HCT116 (cell line): ENCODE measurements around the gene PRKCD. TPM values are rescaled to one million over a fixed set of nuclear protein-coding genes. Genes with fewer than 3 reads are reported as not detected.

Experiments
- ATAC-seq: fragments of 200-7000 bp; cut with Tn5 transposase; 2 replicates; pipeline ENCODE4 v1.9.1; 2020; ENCODE audit warnings: mild to moderate bottlenecking, moderate library complexity
- BruUV-seq: library from RNA; stranded (reverse); fragments of 400-500 nt; replicated peaks from 2 replicates; lab custom pipeline; 2021; lab: Mats Ljungman, UMichigan
- CTCF ChIA-PET: fragments of 300-600 bp; sonication (Branson Sonifier 250); formaldehyde crosslinking; loops from one replicate; lab custom pipeline; 2021; ENCODE audit warnings: antibody characterized with exemption; lab: Charles Lee
- POLR2A ChIA-PET: fragments of 300-600, 350-600 bp; sonication (Branson Sonifier 250); formaldehyde crosslinking; loops from one replicate; lab custom pipeline; 2021; ENCODE audit warnings: antibody characterized with exemption; lab: Charles Lee
- RAD21 ChIA-PET, 2 experiments: fragments of 300-600 bp; sonication (Branson Sonifier 250); formaldehyde crosslinking; loops; one replicate each; lab custom pipeline; 2023; ENCODE audit warnings: low total read pairs in 2 of 2; ENCODE audit not compliant: uncharacterized antibody in 2 of 2, unreplicated experiment in 2 of 2, low non-redundant PET in 1 of 2; lab: Charles Lee
- DNase-seq: peaks from one replicate; pipeline ENCODE4 v3.0.0-alpha.2; 2010; ENCODE audit warnings: low read depth, low spot score
- H2AFZ ChIP-seq: fragments of 200-600 bp; shearing (Covaris generic), sonication (generic); 2 replicates; pipeline ENCODE4 v1.6.1; 2017; ENCODE audit warnings: low read depth, mixed run types, mixed read lengths, antibody characterized with exemption, low read length; ENCODE audit not compliant: poor library complexity, severe bottlenecking
- H3K27ac ChIP-seq: 2 replicates; pipeline ENCODE4 v1.5.1; 2012; ENCODE audit warnings: low read depth, low read length
- H3K27me3 ChIP-seq: fragments of 200-600 bp; sonication (generic); 2 replicates; pipeline ENCODE4 v1.6.1; 2016; ENCODE audit warnings: mixed run types, low read length, mixed read lengths; ENCODE audit not compliant: insufficient read depth
- H3K36me3 ChIP-seq, 2 experiments: fragments of 200-500 bp in 1 of 2; fragments of 200-600 bp in 1 of 2; sonication (Bioruptor generic) in 1 of 2; sonication (generic) in 1 of 2; 2 replicates each; pipeline versions ENCODE4 v1.5.1 to v1.6.1; 2014 to 2016; ENCODE audit warnings: low read length in 2 of 2, inconsistent platforms in 1 of 2, mixed read lengths in 1 of 2, mixed run types in 1 of 2; ENCODE audit not compliant: insufficient read depth in 2 of 2, control insufficient read depth in 1 of 2
- H3K4me1 ChIP-seq, 2 experiments: fragments of 200-600 bp in 1 of 2; sonication (generic) in 1 of 2; 2 replicates each; pipeline versions ENCODE4 v1.5.1 to v1.6.1; 2012 to 2017; ENCODE audit warnings: low read length in 2 of 2, inconsistent platforms in 1 of 2, mild to moderate bottlenecking in 1 of 2, mixed read lengths in 1 of 2, mixed run types in 1 of 2, moderate library complexity in 1 of 2; ENCODE audit not compliant: insufficient read depth in 2 of 2, control insufficient read depth in 1 of 2
- H3K4me2 ChIP-seq: fragments of 200-600 bp; sonication (generic); 2 replicates; pipeline ENCODE4 v1.6.1; 2017; ENCODE audit warnings: mixed run types, low read length, mixed read lengths
- H3K4me3 ChIP-seq, 2 experiments: fragments of 200-600 bp in 1 of 2; sonication (generic) in 1 of 2; replicated peaks in 1 of 2; 2 replicates each; pipeline ENCODE4 v1.5.1; 2011 to 2016; ENCODE audit warnings: low read length in 2 of 2, control low read depth in 1 of 2, low read depth in 1 of 2, mild to moderate bottlenecking in 1 of 2, mixed read lengths in 1 of 2, mixed run types in 1 of 2
- H3K79me2 ChIP-seq: fragments of 200-600 bp; sonication (generic); 2 replicates; pipeline ENCODE4 v1.6.1; 2017; ENCODE audit warnings: mild to moderate bottlenecking, mixed run types, low read length, moderate library complexity, mixed read lengths; ENCODE audit not compliant: insufficient read depth
- H3K9ac ChIP-seq: fragments of 200-600 bp; sonication (generic); 2 replicates; pipeline ENCODE4 v1.6.1; 2016; ENCODE audit warnings: low read length, mixed read lengths
- H3K9me2 ChIP-seq: fragments of 200-600 bp; sonication (generic), shearing (Covaris generic); 2 replicates; pipeline ENCODE4 v1.6.1; 2017; ENCODE audit warnings: mixed run types, mild to moderate bottlenecking, moderate library complexity; ENCODE audit not compliant: insufficient read depth
- H3K9me3 ChIP-seq, 2 experiments: fragments of 200-500 bp in 1 of 2; fragments of 200-600 bp in 1 of 2; sonication (Bioruptor generic) in 1 of 2; sonication (generic) in 1 of 2; 2 replicates each; pipeline ENCODE4 v1.6.1; 2014 to 2017; ENCODE audit warnings: low read length in 2 of 2, mixed read lengths in 2 of 2, inconsistent platforms in 1 of 2, low read depth in 1 of 2, mild to moderate bottlenecking in 1 of 2, mixed run types in 1 of 2, moderate library complexity in 1 of 2; ENCODE audit not compliant: control insufficient read depth in 1 of 2, insufficient read depth in 1 of 2
- H4K20me1 ChIP-seq: fragments of 200-600 bp; sonication (generic), shearing (Covaris generic); 2 replicates; pipeline ENCODE4 v1.6.1; 2017; ENCODE audit warnings: mixed run types, mild to moderate bottlenecking, moderate library complexity; ENCODE audit not compliant: insufficient read depth
- EZH2 ChIP-seq: fragments of 200-600 bp; sonication (generic); IDR thresholded peaks from 2 replicates; pipeline ENCODE4 v1.6.1; 2017; ENCODE audit warnings: antibody characterized with exemption, mixed run types
- EZH2phosphoT487 ChIP-seq: fragments of 200-600 bp; IDR thresholded peaks from 2 replicates; pipeline ENCODE4 v1.6.1; 2018; ENCODE audit warnings: antibody characterized with exemption, borderline replicate concordance
- FOSL1 ChIP-seq: IDR thresholded peaks from 2 replicates; pipeline ENCODE4 v1.6.1; 2012; ENCODE audit warnings: low read depth
- JUND ChIP-seq: IDR thresholded peaks from 2 replicates; pipeline ENCODE4 v1.6.1; 2012
- RAD21 ChIP-seq: IDR thresholded peaks from 2 replicates; pipeline ENCODE4 v1.6.1; 2012; ENCODE audit warnings: low read depth, mild to moderate bottlenecking
- SP1 ChIP-seq: IDR thresholded peaks from 2 replicates; pipeline ENCODE4 v1.6.1; 2012; ENCODE audit warnings: low read depth
- TCF7L2 ChIP-seq: IDR thresholded peaks from 2 replicates; pipeline ENCODE4 v1.7.0; 2011; ENCODE audit warnings: borderline replicate concordance, inconsistent platforms; ENCODE audit not compliant: insufficient read depth, insufficient read length; ENCODE audit errors: extremely low read depth
- YY1 ChIP-seq: IDR thresholded peaks from 2 replicates; pipeline ENCODE4 v1.6.1; 2011; ENCODE audit warnings: low read length, low read depth, moderate library complexity, mild to moderate bottlenecking; ENCODE audit not compliant: insufficient replicate concordance; ENCODE audit errors: extremely low read depth
- ZFX ChIP-seq: fragments of 450-650 bp; IDR thresholded peaks from 2 replicates; pipeline ENCODE4 v1.6.1; 2017
- intact Hi-C: fragments of 100-400 bp; cut with micrococcal nuclease; formaldehyde crosslinking; loops from 2 replicates; pipeline ENCODE4 v1.10.0; 2022
- total RNA-seq: library from RNA; stranded (reverse); gene quantifications from one replicate; pipeline ENCODE4 v1.2.1, GENCODE V29; 2021; ENCODE audit not compliant: unreplicated experiment
- TF ChIP-seq, protein P1 (sequence below): IDR thresholded peaks from 2 replicates; pipeline ENCODE4 v1.6.1; 2012

Gene PRKCD
- total RNA-seq, 1 experiment from 2014 or later = 34.4 TPM

DNA sequence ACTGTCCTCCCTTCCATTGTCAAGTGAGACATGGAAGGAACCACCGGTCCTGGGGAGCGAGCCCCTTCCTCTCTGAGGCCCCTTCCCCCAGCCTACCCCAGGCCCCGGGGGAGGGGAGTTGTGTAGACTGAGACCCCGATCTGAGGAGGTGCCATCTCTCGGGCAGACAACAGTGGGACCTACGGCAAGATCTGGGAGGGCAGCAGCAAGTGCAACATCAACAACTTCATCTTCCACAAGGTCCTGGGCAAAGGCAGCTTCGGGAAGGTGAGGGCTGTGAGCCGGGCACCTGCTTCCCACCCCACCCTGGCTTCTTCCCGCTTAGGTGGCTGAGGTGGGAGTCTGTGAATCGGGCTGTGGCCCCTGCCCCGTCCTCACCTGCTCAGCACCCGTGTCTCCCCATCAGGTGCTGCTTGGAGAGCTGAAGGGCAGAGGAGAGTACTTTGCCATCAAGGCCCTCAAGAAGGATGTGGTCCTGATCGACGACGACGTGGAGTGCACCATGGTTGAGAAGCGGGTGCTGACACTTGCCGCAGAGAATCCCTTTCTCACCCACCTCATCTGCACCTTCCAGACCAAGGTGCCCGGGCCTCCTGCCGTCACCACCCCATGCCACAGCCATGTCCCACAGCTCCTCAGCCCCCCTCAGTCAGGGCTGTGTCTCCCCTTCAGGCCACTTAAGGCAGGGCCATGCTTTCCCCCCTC lies 24.9 kb downstream of the PRKCD start:
- Histone ChIP-seq H3K4me2 (no peak overlapping the region), H3K79me2 (no peaks in the 10 kb centered on the region), H4K20me1 (no peaks in the 10 kb centered on the region), H3K9me2 (no peaks in the 10 kb centered on the region), H3K27ac (no peak overlapping the region), H3K27me3 (no peaks in the 10 kb centered on the region), H2AFZ (no peak overlapping the region), H3K4me3 (no peak overlapping the region), H3K9ac (no peak overlapping the region), H3K4me1 (no peaks in the 10 kb centered on the region), H3K9me3 (no peaks in the 10 kb centered on the region), H3K36me3 (peaks cover 8 to 19% of the 10 kb centered on the region in 2 experiments)
- CTCF ChIA-PET = no interaction called here
- DNase-seq (no peak), ATAC-seq (no peak)
- no TSS peak for BruUV-seq
- POLR2A ChIA-PET = no interaction called here
- TF ChIP-seq, protein P1, sequence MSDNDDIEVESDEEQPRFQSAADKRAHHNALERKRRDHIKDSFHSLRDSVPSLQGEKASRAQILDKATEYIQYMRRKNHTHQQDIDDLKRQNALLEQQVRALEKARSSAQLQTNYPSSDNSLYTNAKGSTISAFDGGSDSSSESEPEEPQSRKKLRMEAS = no peak
- no peak for TF ChIP-seq RAD21
- TF ChIP-seq EZH2 = no peak
- intact Hi-C loops = no loop called here
- RAD21 ChIA-PET = no interaction called here

DNA sequence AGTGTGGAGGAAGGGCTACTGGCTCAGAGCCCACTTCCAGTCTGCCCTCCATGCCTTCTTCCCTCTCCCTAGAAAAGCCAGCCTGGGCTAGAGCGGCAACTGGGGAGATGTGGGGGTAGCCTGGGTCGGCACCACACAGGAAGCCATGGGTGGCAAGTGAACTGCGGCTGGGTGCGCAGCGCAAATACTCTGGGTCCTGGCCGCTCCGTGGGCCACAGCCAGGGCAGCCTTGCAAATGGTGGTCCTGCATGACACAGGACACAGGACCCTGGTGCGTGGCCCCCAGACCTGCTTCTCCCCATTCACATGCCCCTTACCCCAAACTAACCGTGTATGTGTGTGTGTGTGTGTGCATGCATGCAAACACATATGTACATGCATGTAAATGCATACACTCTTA lies 25.7 kb downstream of the PRKCD start:
- intact Hi-C loops = no loop called here
- Histone ChIP-seq H3K4me3 (no peak overlapping the region), H3K36me3 (peaks cover 8 to 17% of the 10 kb centered on the region in 2 experiments), H3K9ac (no peak overlapping the region), H2AFZ (no peak overlapping the region), H3K9me2 (no peaks in the 10 kb centered on the region), H3K4me2 (no peak overlapping the region), H3K27me3 (no peaks in the 10 kb centered on the region), H3K79me2 (no peaks in the 10 kb centered on the region), H3K4me1 (no peaks in the 10 kb centered on the region), H3K9me3 (no peaks in the 10 kb centered on the region), H4K20me1 (no peaks in the 10 kb centered on the region), H3K27ac (no peak overlapping the region)
- BruUV-seq = no TSS peak
- RAD21 ChIA-PET = no interaction called here
- ATAC-seq (no peak), DNase-seq (no peak)
- TF ChIP-seq JUND (no peak), EZH2phosphoT487 (no peak), TCF7L2 (no peak), SP1 (no peak), FOSL1 (no peak), YY1 (no peak), ZFX (no peak)
- POLR2A ChIA-PET = no interaction called here
- CTCF ChIA-PET = no interaction called here
